NCI-H1417 treated with DMSO at 0.1 percent for 48 hours (cell line): ENCODE measurements around the gene GABRR3.
"Not testable (repeated sequence)": the region's sequence is repeated elsewhere in the genome, so short reads cannot be mapped to it uniquely, and the experiment has no call there.

ENCODE experiments used
- DNase-seq: peaks from one replicate; lab custom pipeline; 2025; lab: John Stamatoyannopoulos, UW

GABRR3 gene

GRCh38 chr3:98021830-98022560, 13.1 kb downstream of the GABRR3 start:
- DNase-seq: no peak

DNA sequence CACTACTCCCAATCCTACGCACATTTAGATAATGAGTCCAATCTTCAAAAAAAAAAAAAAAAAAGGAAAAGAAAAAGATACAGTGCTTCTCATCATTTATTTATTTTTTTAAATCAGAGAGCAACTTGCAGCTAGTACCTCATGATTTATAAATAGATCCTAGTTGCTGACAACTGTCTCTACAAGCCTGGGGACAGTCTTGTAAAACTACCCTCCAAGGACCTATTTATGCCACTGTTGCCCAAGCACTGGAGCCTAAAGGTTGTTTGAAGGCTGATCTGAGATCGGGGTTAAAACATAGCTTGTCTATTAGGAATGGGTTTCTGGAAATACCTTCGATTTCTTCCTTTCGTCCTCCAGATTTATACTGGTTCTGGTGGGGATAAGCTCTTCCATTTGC, 14.7 kb downstream of the GABRR3 start:
- DNase-seq: no peak

GRCh38 chr3:98018301-98018700, 16.8 kb downstream of the GABRR3 start:
- no peak for DNase-seq

DNA sequence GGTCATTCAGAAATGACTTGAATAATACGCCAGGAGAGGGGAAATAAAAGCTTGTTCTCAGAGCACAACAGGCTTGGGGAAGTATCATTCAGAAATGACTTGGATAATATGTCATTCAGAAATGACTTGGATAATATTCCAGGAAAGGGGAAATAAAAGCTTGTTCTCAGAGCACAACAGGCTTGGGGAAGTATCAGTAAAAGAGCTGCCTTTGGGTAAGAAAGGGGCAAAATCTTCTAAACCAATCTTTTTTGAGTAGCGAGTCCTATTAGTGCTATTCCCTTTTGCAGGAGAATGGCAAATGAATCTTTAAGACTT, 20.9 kb downstream of the GABRR3 start:
- DNase-seq: no peak

DNA sequence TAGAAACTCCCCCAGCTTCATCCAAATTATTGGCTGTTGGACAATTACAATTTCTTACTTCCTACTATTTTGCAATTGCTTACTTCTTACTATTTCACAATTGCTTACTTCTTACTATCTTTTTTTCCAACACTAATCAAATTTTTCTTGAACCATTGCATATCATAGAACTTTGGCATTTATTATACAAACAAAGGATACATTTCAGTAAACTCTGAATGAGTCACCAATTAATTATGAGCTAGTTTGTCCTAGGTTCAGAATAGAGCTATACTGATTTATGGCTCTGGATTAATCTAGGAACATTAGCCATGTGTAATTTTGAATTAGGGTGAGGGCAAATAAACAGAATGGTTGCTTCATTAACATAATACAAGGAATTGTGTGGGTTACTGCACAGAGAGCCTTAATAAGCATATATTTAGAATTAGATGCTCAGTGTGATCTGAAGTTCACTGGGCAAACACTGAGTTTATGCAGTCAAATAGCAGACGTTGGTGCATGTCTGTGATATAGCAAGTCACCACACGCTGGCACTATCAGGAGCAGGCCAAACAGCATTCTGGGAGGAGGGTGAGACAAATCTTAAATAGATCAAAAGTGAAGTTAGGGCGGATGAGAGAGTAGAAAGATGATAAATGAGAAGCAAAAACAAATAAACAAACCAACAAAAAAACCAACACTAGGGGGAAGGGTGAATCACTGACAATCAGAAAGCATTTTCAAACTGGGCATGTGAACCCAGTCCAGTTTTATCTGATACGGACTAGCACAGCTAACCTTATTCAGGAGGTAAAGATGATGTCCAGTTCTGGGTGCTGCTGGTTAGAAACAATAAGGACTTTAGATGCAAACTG, 21.5 kb downstream of the GABRR3 start:
- DNase-seq: no peak

- no peak for DNase-seq
Observed at GRCh38 chr3:98012979-98013378, 22.1 kb downstream of the GABRR3 start.

DNA sequence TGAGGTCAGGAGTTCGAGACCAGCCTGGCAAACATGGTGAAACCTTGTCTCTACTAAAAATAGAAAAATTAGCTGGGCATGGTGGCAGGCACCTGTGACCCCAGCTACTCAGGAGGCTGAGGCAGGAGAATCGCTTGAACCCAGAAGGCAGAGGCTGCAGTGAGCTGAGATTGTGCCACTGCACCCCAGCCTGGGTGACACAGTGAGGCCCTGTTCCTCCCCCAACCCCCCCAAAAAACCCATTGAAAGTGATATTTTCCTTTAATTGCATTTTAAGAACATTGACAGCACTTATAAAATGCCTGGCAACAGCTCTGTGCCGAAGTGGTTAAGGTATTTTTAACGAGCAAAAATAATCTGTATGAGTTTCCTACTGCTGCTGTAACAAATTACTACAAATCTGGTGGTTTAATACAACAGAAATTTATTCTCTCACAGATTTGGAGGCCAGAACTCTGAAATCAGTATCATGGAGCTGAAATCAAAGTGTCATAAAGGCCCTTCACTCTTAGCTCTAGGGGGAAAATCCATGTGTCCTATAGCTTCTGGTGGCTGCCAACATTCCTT, 24.1 kb downstream of the GABRR3 start:
- not testable (repeated sequence) for DNase-seq

DNA sequence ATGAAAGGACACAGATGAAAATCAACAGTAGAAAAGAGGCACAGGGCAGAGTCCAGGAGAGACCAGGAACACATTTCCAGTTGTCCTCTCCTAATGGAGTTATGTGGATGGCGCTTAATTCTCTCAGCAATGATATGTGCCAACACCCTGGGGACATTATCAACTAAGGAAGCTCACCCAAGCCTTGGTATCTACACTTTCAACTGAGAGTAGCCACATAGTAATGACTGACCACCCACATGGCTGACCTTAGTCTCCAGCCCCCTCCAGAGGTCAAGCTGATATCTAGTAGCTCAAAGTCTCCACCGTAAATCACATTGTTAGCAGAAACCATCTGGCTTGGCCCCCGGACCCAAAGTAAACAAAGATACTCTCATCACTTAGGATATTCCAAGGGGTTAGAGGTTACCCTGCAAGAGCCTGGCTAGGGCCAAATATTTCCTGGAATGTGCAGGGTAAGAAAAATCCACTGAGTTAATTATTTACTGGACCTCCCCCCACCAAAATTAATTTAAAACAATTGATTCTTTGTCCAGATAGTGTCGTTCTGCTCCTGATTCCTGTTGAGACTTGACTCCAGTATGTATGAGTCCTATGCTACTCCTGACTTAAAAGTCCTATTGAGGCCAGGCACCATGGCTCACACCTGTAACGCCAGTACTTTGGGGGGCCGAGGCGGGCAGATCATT, 24.8 kb downstream of the GABRR3 start:
- DNase-seq: no peak

DNA sequence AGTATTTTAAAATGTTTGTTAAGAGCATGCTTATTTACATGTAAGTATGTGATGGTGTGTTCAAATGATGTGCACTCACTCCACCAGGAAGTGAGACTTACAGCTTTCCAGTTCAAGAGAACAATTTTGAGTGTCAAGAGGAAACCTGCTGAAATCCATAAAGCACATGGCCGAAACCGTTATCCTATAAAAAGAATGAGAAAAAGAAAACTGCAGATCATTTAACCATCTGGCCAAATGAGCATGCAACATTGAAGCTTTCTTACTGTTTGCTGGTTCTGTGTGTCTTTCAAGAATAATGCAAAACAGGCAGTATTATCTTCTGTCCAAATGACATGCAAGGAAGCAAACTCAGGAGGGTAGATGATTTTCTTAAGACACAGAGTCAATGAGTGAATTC, 26.3 kb downstream of the GABRR3 start:
- DNase-seq: no peak

DNA sequence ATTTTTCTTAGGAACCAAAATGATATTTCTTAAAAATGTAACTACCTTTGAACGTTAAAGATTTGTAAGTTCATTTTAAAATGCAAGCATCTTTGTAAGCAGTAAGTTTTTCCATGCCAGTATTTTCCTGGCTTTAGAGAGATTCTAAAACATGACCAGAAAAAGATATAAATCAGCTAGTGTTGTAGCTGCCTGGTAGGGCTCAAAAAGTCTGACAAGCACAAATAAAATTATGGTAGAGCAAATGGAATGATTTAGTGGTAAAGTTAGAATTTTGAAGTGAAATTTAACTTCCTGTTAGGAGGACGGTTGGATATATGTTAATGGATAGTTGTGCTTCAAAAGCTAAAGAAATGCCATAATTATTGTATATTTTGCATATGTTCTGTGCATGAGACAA, 29.7 kb downstream of the GABRR3 start:
- DNase-seq: no peak

DNA sequence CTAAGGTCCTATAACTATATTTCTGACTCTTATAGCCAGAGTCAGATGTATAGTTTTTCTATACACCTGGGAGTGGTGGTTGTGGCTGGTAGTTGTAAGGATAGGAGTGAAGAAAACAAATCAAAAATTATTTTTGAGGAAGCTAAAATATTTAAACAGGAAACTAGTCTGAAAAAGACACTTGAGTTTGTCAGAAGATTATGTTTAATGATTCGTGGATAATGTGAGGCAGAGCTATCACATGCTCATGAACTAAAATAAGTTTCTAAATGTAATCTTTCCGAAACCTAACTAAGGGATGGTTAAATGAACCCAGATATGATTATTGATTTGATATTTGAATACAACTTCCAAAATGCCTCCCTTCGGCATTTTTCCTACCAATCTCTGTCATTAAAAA, 30.4 kb downstream of the GABRR3 start:
- no peak for DNase-seq

- DNase-seq: no peak
Observed at GRCh38 chr3:98003306-98003969, 31.7 kb downstream of the GABRR3 start.

DNA sequence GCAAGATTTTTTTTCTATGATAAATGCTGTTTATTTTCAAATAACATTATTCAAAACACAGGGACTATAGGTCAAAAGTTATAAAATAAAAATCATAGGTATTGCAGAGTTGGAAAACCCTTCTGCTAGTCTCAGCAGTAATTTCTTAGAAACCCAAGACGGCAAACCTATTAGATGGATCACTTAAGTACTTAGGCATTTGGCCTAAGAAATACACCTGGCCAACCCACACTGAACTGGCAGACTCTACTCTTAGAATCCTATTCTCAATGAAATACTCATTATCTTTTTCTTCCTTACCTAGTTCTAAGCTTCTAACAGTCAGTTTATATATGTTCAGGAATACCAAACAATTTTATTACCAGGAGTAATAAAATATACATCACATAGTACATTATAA, 32.4 kb downstream of the GABRR3 start:
- no peak for DNase-seq

DNA sequence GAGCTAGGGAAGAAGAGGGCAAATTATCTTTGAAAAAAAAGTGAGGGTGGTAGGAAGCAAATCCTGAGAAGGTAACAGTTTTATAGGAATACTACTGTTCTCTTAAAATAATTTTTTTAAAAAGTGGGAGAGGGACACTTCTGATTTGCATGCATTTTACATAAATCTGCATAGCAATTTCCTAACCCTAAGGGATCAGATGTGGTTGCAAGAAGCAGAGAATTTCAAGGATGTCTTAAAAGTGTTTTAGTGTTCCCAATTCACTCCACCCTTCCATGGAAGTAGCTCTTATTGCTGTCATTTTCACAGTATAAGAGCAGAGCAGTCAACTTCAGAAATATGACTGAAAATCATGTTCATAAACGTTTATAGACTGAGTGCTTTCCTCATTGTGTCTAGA, 35.1 kb downstream of the GABRR3 start:
- no peak for DNase-seq

DNA sequence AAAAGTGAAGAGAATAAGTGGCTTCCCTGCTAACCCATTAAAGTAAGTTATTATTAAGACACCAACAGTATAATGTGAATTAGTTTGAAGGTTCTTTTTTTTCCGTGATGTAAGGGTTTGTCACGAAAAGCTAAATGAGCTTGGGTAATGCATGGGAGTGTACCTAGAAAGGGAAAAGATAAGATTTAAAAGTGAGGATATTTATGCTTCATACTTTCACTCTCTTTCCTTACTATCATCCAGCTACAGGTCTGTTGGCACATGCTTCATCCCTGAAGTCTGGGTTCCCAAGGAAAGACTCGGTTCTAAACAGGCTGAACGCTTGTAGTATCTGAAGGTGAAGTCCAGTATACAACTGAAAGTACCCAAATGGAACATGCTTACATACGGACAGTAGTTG, 36.0 kb downstream of the GABRR3 start:
- DNase-seq: no peak

GRCh38 chr3:97996988-97997387, 38.1 kb downstream of the GABRR3 start:
- no peak for DNase-seq

GRCh38 chr3:97994328-97994945, 40.7 kb downstream of the GABRR3 start:
- no peak for DNase-seq

DNA sequence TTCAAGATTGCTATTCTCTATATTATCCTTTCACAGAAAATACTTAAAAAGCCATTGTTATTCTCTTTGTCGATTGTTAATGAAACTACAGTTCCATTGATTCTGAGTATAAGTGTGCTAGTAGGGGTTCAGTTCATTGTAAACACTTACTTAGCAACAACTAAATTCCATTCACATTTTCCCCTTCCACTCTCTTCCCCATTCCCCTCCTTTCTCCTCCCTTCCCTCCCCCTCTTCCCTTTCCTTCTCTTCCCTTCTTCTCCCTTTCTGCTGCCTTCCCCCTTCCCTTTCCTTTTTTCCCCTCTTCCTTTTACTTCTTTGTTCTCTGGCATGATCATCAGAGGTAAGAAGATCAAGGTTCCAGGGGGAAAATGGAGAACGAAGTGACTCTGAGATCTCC, 41.6 kb downstream of the GABRR3 start:
- DNase-seq: no peak

GRCh38 chr3:97992547-97993173, 42.5 kb downstream of the GABRR3 start:
- no peak for DNase-seq

- no peak for DNase-seq
Observed at GRCh38 chr3:97991293-97991682, 43.8 kb downstream of the GABRR3 start.

- DNase-seq: no peak
Observed at GRCh38 chr3:97990624-97991292, 44.4 kb downstream of the GABRR3 start.
